ENCODE measurements around the gene PDGFC. TPM values are rescaled to one million over a fixed set of nuclear protein-coding genes. Genes with fewer than 3 reads are reported as not detected.

PDGFC gene
- total RNA-seq, 1 donor from 2014 or later, result 42.5 TPM

DNA sequence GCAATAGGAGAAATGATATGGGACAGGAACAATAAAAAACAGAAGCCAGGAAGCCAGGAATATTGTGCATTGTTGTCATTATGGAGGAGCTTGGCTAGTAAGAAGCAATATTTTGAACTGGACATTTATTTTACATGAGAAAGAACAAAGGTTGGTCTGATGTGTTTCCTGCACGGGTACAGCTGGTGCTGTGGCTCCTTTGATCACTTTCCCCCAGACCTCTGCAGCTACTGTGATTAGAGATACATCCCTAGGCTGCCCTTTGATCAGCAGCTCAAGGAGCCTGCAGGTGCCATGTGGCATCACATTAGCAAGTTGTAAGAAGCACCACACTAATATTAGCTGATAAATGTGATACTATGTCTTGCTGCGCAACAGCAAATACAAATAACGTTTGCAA lies 2.5 kb downstream of the PDGFC start:
- no peak for TF ChIP-seq CTCF (IDR thresholded peaks at IDR 0.05; ENCODE audit: unreplicated experiment)
- Mint-ChIP-seq H3K9me3 (ENCODE audit: low read depth) (no peaks in the 10 kb centered on the region), H3K27me3 (no peaks in the 10 kb centered on the region), H3K27ac (peak overlapping the region; percentile 71), H3K36me3 (ENCODE audit: insufficient read depth) (no peaks in the 10 kb centered on the region), H3K4me1 (ENCODE audit: low read depth) (peaks cover 47% of the 10 kb centered on the region), H3K4me3 (ENCODE audit: low read depth) (peak overlapping the region; percentile 84)
- DNase-seq (ENCODE audit: low spot score, unreplicated experiment), result no peak

DNA sequence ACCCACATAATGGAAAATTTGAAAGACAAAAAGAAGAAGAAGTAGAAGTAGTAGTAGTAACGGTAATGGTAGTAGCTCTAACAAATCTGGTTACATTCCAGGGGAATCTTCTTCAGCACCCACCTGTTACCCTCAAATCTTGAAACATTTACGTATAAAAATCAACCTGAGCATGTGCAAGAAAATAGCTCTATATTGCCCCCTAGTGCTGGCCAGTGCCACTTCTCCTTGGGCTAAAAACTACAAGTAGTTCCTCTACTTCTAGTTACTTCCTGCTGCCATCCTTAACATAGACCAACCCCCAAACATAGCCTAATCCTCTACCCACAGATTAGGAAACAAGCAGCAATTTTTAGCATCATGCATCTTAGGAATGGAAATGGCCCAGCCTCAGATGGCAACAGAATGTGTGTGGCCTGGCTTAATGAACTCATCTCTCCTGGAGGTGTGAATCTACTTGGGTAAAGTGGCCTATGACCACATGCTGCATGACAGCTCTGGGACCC lies 3.1 kb downstream of the PDGFC start:
- Mint-ChIP-seq H3K4me1 (ENCODE audit: low read depth) (peaks cover 47% of the 10 kb centered on the region), H3K36me3 (ENCODE audit: insufficient read depth) (no peaks in the 10 kb centered on the region), H3K27ac (peak overlapping the region; percentile 73), H3K27me3 (no peaks in the 10 kb centered on the region), H3K9me3 (ENCODE audit: low read depth) (no peaks in the 10 kb centered on the region), H3K4me3 (ENCODE audit: low read depth) (peak overlapping the region; percentile 84)
- peak; percentile 37 for DNase-seq (ENCODE audit: low spot score, unreplicated experiment)
- TF ChIP-seq CTCF (IDR thresholded peaks at IDR 0.05; ENCODE audit: unreplicated experiment), result peak; percentile 89

- Mint-ChIP-seq H3K27me3 (no peaks in the 10 kb centered on the region), H3K4me3 (ENCODE audit: low read depth) (no peak overlapping the region), H3K36me3 (ENCODE audit: insufficient read depth) (no peaks in the 10 kb centered on the region), H3K4me1 (ENCODE audit: low read depth) (peaks cover 49% of the 10 kb centered on the region), H3K27ac (no peak overlapping the region), H3K9me3 (ENCODE audit: low read depth) (no peaks in the 10 kb centered on the region)
- no peak for DNase-seq (ENCODE audit: low spot score, unreplicated experiment)
- no peak for TF ChIP-seq CTCF (IDR thresholded peaks at IDR 0.05; ENCODE audit: unreplicated experiment)
Measured at GRCh38 chr4:156966836-156967235, 4.8 kb downstream of the PDGFC start.

DNA sequence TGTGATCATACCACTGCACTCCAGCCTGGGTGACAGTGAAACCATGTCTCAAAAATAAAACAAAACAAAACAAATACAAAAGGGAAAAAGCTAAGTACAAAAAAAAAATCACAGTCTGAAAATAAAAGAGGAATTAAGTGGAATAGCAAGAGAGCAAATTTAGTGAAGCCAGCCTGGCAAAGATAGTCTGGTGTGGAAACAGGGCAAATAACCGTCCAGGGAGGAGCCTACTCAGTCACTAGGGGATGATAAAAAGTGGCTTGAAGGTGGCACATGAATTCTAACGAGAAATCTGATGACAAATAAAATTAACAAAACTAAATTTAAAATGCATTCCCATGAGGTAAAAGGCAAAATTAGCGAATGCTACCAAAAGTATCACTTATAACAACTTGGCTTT lies 8.2 kb downstream of the PDGFC start:
- Mint-ChIP-seq H3K36me3 (ENCODE audit: insufficient read depth) (no peaks in the 10 kb centered on the region), H3K27me3 (no peaks in the 10 kb centered on the region), H3K9me3 (ENCODE audit: low read depth) (no peaks in the 10 kb centered on the region), H3K4me3 (ENCODE audit: low read depth) (no peak overlapping the region), H3K27ac (peak overlapping the region; percentile 76), H3K4me1 (ENCODE audit: low read depth) (peaks cover 60% of the 10 kb centered on the region)
- DNase-seq (ENCODE audit: low spot score, unreplicated experiment), result no peak
- TF ChIP-seq CTCF (IDR thresholded peaks at IDR 0.05; ENCODE audit: unreplicated experiment), result no peak

- Mint-ChIP-seq H3K27me3 (no peaks in the 10 kb centered on the region), H3K4me1 (ENCODE audit: low read depth) (peaks cover 61% of the 10 kb centered on the region), H3K4me3 (ENCODE audit: low read depth) (no peak overlapping the region), H3K36me3 (ENCODE audit: insufficient read depth) (no peaks in the 10 kb centered on the region), H3K9me3 (ENCODE audit: low read depth) (no peaks in the 10 kb centered on the region), H3K27ac (peak overlapping the region; percentile 82)
- TF ChIP-seq CTCF (IDR thresholded peaks at IDR 0.05; ENCODE audit: unreplicated experiment), result no peak
- no peak for DNase-seq (ENCODE audit: low spot score, unreplicated experiment)
Measured at GRCh38 chr4:156962528-156962974, 9.0 kb downstream of the PDGFC start.
